Ascending aorta (tissue), 2 donors: ENCODE results near the gene MCOLN2. TPM values are rescaled to one million over a fixed set of nuclear protein-coding genes. Genes with fewer than 3 reads are reported as not detected.

Source experiments
- DNase-seq, 2 donors: peaks; one replicate each; pipeline ENCODE4 v3.0.0-alpha.2; 2019; ENCODE audit warnings: low spot score in 2 of 2
- H3K27ac ChIP-seq, 2 donors: fragments of 200-600 bp; sonication (generic); one replicate each; pipeline ENCODE4 v1.5.1; 2016 to 2017; ENCODE audit warnings: mild to moderate bottlenecking in 1 of 2
- H3K27me3 ChIP-seq: fragments of 200-600 bp; sonication (generic); one replicate; pipeline ENCODE4 v1.5.1; 2017
- H3K36me3 ChIP-seq, 2 donors: fragments of 200-600 bp; sonication (generic); one replicate each; pipeline ENCODE4 v1.5.1; 2016
- H3K4me1 ChIP-seq, 2 donors: fragments of 200-600 bp; sonication (generic); one replicate each; pipeline ENCODE4 v1.5.1; 2016 to 2017; ENCODE audit warnings: mild to moderate bottlenecking in 1 of 2
- H3K4me3 ChIP-seq, 2 donors: fragments of 200-600 bp; sonication (generic); one replicate each; pipeline ENCODE4 v1.5.1; 2016 to 2017; ENCODE audit warnings: mild to moderate bottlenecking in 1 of 2
- H3K9me3 ChIP-seq, 2 donors: fragments of 200-600 bp; sonication (generic); one replicate each; pipeline ENCODE4 v1.5.1; 2016
- intact Hi-C: fragments of 100-400 bp; cut with DNase I; formaldehyde crosslinking; loops from one replicate; pipeline ENCODE4 v1.15.1; 2023
- total RNA-seq: library from RNA; depleted of rRNA; stranded (reverse); fragments of >200 nt; gene quantifications from one replicate; pipeline ENCODE4 v1.1.0, GENCODE V29; 2016
- TF ChIP-seq, protein P1 (sequence below), 3 experiments: fragments of 200-600 bp in 2 of 3; fragments of 450-650 bp in 1 of 3; sonication (generic) in 2 of 3; IDR thresholded peaks; one replicate each; pipeline ENCODE4 v1.5.1; 2016 to 2019; ENCODE audit warnings: antibody characterized with exemption in 3 of 3, mild to moderate bottlenecking in 1 of 3, moderate library complexity in 1 of 3

The MCOLN2 gene
- total RNA-seq, 1 donor from 2014 or later, result not detected

DNA sequence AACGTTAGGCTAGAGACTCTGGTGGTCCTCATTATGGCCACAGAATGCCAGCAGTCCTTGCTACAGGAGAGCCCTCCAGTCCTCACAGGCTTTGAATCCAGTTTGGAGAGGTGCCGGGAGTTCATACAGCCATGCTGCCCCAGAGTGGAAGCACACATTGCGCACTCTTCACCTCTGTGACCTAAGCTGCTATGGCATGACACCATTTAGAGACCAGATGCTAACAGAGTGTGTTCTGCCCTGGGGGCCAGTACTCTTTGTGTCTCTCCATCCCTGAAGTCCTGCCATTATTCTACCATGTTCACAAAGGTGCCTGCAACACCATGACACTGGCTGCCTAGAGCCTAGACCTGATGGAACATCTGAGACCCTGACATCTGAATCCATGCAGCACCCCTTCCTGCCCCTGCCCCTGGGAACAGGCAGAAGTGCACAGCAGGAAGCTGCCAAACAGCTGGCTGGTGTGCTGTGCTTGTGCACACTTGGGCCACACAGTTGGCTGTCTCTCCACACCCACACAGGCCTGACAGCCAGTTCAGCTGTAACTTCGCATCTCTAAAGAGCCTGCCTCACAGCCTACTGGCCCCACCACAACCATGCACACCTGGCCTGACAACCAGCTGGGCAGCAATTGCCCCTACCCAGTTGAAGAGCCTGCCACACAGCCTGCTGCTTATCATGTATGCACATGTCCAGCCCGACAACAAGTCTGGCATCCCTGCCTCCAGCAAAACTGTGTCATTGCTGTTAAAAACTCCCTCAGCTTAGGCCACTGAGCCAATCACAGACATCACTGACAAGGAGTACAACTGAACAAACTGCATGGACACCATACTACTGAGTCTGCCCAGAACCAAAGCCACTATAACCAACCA, 49.1 kb downstream of the MCOLN2 start:
- H3K4me1 ChIP-seq, result no peaks in the 10 kb centered on the region
- TF ChIP-seq, protein P1, sequence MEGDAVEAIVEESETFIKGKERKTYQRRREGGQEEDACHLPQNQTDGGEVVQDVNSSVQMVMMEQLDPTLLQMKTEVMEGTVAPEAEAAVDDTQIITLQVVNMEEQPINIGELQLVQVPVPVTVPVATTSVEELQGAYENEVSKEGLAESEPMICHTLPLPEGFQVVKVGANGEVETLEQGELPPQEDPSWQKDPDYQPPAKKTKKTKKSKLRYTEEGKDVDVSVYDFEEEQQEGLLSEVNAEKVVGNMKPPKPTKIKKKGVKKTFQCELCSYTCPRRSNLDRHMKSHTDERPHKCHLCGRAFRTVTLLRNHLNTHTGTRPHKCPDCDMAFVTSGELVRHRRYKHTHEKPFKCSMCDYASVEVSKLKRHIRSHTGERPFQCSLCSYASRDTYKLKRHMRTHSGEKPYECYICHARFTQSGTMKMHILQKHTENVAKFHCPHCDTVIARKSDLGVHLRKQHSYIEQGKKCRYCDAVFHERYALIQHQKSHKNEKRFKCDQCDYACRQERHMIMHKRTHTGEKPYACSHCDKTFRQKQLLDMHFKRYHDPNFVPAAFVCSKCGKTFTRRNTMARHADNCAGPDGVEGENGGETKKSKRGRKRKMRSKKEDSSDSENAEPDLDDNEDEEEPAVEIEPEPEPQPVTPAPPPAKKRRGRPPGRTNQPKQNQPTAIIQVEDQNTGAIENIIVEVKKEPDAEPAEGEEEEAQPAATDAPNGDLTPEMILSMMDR (IDR thresholded peaks at IDR 0.05), result no peak
- intact Hi-C loops, result loop anchor here (5.0 kb wide), 1 partner anchor 50 kb away; the partner anchor contains the start of gene MCOLN2
- no peak overlapping the region for H3K4me3 ChIP-seq
- no peak for DNase-seq
- H3K9me3 ChIP-seq, result peaks cover 0 to 3% of the 10 kb centered on the region in 2 donors
- no peaks in the 10 kb centered on the region for H3K27me3 ChIP-seq
- H3K36me3 ChIP-seq, result no peaks in the 10 kb centered on the region
- H3K27ac ChIP-seq, result no peak overlapping the region

DNA sequence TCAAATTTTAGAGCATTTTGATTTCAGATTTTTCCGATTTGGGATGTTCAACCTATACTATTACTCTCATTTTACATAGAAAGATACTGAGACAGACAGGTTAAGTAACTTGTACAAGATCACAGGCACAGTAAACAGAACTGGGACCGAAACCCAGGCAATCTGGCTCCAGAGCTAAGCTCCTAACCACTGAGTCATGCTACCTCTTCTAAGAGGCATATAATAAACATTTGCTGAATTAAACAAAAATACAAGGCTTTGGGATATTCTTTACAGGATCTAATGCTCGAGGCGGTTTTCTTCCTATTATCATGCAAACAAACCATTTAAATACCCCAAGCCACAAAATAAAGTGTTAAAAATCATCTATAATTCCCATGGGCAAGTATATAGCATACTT, 50.3 kb downstream of the MCOLN2 start:
- Histone ChIP-seq H3K9me3 (peaks cover 0 to 3% of the 10 kb centered on the region in 2 donors), H3K36me3 (no peaks in the 10 kb centered on the region), H3K27me3 (no peaks in the 10 kb centered on the region), H3K4me1 (no peaks in the 10 kb centered on the region), H3K27ac (no peak overlapping the region), H3K4me3 (no peak overlapping the region)
- TF ChIP-seq, protein P1 (IDR thresholded peaks at IDR 0.05), result no peak
- no peak for DNase-seq
- intact Hi-C loops, result loop anchor here (5.0 kb wide), 1 partner anchor 51 kb away; the partner anchor contains the start of gene MCOLN2

DNA sequence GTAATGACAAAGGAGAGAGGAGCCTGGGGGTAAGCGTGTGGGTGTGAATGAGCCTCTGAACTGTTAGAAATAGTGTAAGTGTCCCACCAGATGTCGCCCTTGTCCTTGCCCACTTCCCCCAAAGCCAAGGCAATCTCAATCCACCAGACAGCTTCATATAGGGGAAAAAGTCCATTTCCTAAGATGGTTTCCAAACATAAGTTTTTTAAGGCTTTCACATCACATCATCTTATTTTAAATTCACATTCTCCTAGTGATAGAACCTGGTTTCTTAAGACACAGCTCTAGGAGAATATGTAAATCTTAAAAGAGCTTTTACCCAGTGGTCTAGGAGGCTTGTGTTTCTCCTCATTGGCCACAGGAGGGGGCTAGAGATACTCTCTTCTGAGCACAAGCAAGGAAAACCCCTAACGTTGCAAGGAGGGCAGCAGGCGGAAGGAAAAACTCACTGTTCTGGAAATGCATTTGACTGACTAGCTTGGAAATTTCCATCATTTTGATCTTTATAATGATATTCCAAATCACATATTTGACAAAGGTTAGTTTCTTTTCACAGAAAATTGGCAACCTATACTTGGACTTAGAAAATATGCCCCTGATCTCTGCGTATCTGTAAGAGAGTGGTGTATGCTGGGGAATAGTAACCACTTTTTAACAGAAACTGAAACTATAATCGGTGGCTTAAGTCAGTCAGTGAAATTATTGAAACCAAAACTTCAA, 52.0 kb downstream of the MCOLN2 start:
- peak overlapping the region; percentile 53 to 60 for H3K27ac ChIP-seq

DNA sequence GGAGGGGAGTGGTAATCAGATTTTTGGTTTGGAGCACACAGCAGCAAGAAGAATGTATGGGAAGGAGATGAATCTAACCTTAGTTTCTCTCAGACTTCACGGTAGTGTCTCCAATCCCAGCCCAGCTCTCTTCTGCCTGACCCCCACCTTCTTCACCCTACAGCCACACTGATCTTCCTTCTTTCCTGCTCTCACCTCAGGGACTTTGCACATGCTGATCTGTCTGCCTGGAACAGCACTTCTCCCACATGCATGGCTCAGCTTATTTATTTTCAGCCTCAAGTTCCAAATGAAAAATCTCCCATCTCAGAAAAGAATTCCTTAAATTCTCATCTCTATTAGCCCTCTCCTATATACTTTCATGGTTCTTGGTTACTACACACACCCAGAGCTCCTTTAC, 55.1 kb downstream of the MCOLN2 start:
- no peaks in the 10 kb centered on the region for H3K27me3 ChIP-seq
- intact Hi-C loops, result loop anchor here (5.0 kb wide), 1 partner anchor 135 kb away; no protein-coding TSS in a partner anchor
- no peak for DNase-seq

More for the DNA sequence above, 52.0 kb downstream of the MCOLN2 start:
- peak in 1 of 2 donors; percentile 80 for DNase-seq
- intact Hi-C loops, result loop anchor here (1.0 to 5.0 kb wide), 4 partner anchors 52 to 314 kb away; partner anchors contain the start of genes C1orf52 and MCOLN2
- Histone ChIP-seq H3K27me3 (no peaks in the 10 kb centered on the region), H3K4me3 (peak overlapping the region; percentile 58 to 62), H3K9me3 (peaks cover 0 to 3% of the 10 kb centered on the region in 2 donors), H3K4me1 (no peaks in the 10 kb centered on the region), H3K36me3 (no peaks in the 10 kb centered on the region)
- TF ChIP-seq, protein P1 (IDR thresholded peaks at IDR 0.05), result peak; percentile 85 to 89 (median 89)

DNA sequence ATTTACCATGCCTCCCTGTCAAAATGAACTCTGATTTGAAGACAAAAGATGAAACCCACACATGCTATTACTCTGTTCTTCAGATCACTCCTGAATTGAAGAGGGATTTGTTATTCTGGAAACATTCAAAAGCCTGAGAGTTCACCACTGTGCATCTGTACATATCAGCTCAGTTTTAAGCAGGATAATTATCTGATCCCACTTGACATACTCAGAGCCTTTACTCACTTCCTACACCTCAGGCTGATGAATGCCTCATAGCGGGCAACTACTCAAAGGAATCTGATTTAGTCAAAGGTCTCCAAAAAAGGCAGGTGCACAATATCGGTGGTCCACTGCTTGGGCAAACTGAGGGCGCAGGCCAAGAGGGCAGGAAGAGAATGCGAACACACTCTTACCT, 56.4 kb downstream of the MCOLN2 start:
- no peak for DNase-seq
- no peak overlapping the region for H3K27ac ChIP-seq
- no peaks in the 10 kb centered on the region for H3K9me3 ChIP-seq
- H3K4me1 ChIP-seq, result no peaks in the 10 kb centered on the region
- TF ChIP-seq, protein P1 (IDR thresholded peaks at IDR 0.05), result no peak
- intact Hi-C loops, result loop anchor here (5.0 kb wide), 1 partner anchor 137 kb away; no protein-coding TSS in a partner anchor
- H3K36me3 ChIP-seq, result no peaks in the 10 kb centered on the region
- H3K4me3 ChIP-seq, result no peak overlapping the region
- H3K27me3 ChIP-seq, result no peaks in the 10 kb centered on the region

More for the DNA sequence above, 55.1 kb downstream of the MCOLN2 start:
- Histone ChIP-seq H3K9me3 (no peaks in the 10 kb centered on the region), H3K4me3 (no peak overlapping the region), H3K36me3 (no peaks in the 10 kb centered on the region), H3K4me1 (no peaks in the 10 kb centered on the region), H3K27ac (no peak overlapping the region)
- TF ChIP-seq, protein P1 (IDR thresholded peaks at IDR 0.05), result no peak
